Kidney (tissue), 14 donors: ENCODE data around the gene RRAD. TPM values are rescaled to one million over a fixed set of nuclear protein-coding genes. Genes with fewer than 3 reads are reported as not detected.

Experiments
- DNase-seq, 5 donors: peaks; one replicate each; pipeline ENCODE4 v3.0.0-alpha.2; 2013 to 2020
- FAIRE-seq: peaks from 2 replicates; lab custom pipeline; 2012; peaks lifted over from hg19 to GRCh38; lab: Jason Lieb, UNC
- H3K27ac ChIP-seq, 2 donors: one replicate each; pipeline ENCODE4 v1.7.0; 2013; ENCODE audit warnings: low read depth in 2 of 2, low read length in 2 of 2, inconsistent platforms in 1 of 2
- H3K27me3 ChIP-seq: one replicate; pipeline ENCODE4 v1.7.1; 2013; ENCODE audit warnings: low read length, inconsistent platforms; ENCODE audit not compliant: control insufficient read depth, insufficient read depth
- H3K36me3 ChIP-seq, 3 donors: one replicate each; pipeline versions ENCODE4 v1.7.0 to v1.7.1; 2013; ENCODE audit warnings: low read length in 3 of 3, control low read depth in 1 of 3, inconsistent platforms in 1 of 3; ENCODE audit not compliant: insufficient read depth in 3 of 3, control insufficient read depth in 2 of 3
- H3K4me1 ChIP-seq, 3 donors: one replicate each; pipeline versions ENCODE4 v1.7.0 to v1.7.1; 2013; ENCODE audit warnings: low read length in 3 of 3, inconsistent platforms in 1 of 3, low read depth in 1 of 3; ENCODE audit not compliant: control insufficient read depth in 2 of 3, insufficient read depth in 2 of 3
- H3K4me3 ChIP-seq, 3 donors: one replicate each; pipeline versions ENCODE4 v1.7.0 to v1.8.1; 2013; ENCODE audit warnings: low read length in 3 of 3, control low read depth in 1 of 3, inconsistent platforms in 1 of 3
- H3K9ac ChIP-seq, 3 donors: one replicate each; pipeline versions ENCODE4 v1.7.0 to v1.7.1; 2013; ENCODE audit warnings: low read length in 3 of 3, control low read depth in 1 of 3, inconsistent platforms in 1 of 3
- H3K9me3 ChIP-seq, 3 donors: one replicate each; pipeline versions ENCODE4 v1.7.0 to v1.7.1; 2013; ENCODE audit warnings: low read length in 3 of 3, control low read depth in 1 of 3, inconsistent platforms in 1 of 3; ENCODE audit not compliant: control insufficient read depth in 2 of 3, insufficient read depth in 1 of 3
- intact Hi-C: fragments of 100-400 bp; cut with DNase I; formaldehyde crosslinking; loops from one replicate; pipeline ENCODE4 v1.11.1; 2022
- polyA plus RNA-seq: library from polyadenylated mRNA; stranded (reverse); fragments of 350-450 nt; fragmentation: Illumina TruSeq; extraction: RNeasy Lipid Tissue Mini Kit (QIAGEN cat#74804); gene quantifications from one replicate; pipeline ENCODE4 v1.2.3, GENCODE V29; 2014; ENCODE audit warnings: low read depth, low replicate concordance; ENCODE audit not compliant: insufficient read depth
- total RNA-seq: library from RNA; stranded (reverse); fragmentation: NEBNext Ultra II Directional; extraction: Animal tissue kit (Norgen Biotek cat#: 25700); gene quantifications from one replicate; pipeline ENCODE4 v1.2.1, GENCODE V29; 2021
- TF ChIP-seq, protein P1 (sequence below): IDR thresholded peaks from 3 replicates; pipeline ENCODE4 v1.5.1; 2012; ENCODE audit warnings: mild to moderate bottlenecking, moderate library complexity, borderline replicate concordance; ENCODE audit not compliant: insufficient read depth; ENCODE audit errors: extremely low read depth
- donor health status: control.
- donor health status: control.
- donor health status: control.
- donor health status: control.
- donor health status: control.
- donor health status: DM: yes; HTN: yes; CAD: no.
- donor health status: Normal renal cell carcinoma (clear cell type).

The RRAD gene
- total and polyA plus RNA-seq, 2 donors from 2014 or later, result 14.3 to 90.9 TPM

GRCh38 chr16:66908762-66909559 is 16.4 kb downstream of the RRAD start:
- no peak overlapping the region for H3K27ac ChIP-seq
- no peaks in the 10 kb centered on the region for H3K9me3 ChIP-seq
- H3K27me3 ChIP-seq, result no peaks in the 10 kb centered on the region
- DNase-seq, result peak in 1 of 5 donors; percentile 52
- H3K4me1 ChIP-seq, result peaks cover 0 to 24% (median 0%) of the 10 kb centered on the region in 3 donors
- H3K4me3 ChIP-seq, result no peak overlapping the region
- no peak overlapping the region for H3K9ac ChIP-seq
- intact Hi-C loops, result no loop called here
- TF ChIP-seq, protein P1, sequence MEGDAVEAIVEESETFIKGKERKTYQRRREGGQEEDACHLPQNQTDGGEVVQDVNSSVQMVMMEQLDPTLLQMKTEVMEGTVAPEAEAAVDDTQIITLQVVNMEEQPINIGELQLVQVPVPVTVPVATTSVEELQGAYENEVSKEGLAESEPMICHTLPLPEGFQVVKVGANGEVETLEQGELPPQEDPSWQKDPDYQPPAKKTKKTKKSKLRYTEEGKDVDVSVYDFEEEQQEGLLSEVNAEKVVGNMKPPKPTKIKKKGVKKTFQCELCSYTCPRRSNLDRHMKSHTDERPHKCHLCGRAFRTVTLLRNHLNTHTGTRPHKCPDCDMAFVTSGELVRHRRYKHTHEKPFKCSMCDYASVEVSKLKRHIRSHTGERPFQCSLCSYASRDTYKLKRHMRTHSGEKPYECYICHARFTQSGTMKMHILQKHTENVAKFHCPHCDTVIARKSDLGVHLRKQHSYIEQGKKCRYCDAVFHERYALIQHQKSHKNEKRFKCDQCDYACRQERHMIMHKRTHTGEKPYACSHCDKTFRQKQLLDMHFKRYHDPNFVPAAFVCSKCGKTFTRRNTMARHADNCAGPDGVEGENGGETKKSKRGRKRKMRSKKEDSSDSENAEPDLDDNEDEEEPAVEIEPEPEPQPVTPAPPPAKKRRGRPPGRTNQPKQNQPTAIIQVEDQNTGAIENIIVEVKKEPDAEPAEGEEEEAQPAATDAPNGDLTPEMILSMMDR, result no peak
- peaks cover 0 to 11% (median 7%) of the 10 kb centered on the region in 3 donors for H3K36me3 ChIP-seq
- no peak for FAIRE-seq

- intact Hi-C loops, result no loop called here
- H3K27me3 ChIP-seq, result no peaks in the 10 kb centered on the region
- H3K27ac ChIP-seq, result no peak overlapping the region
- H3K36me3 ChIP-seq, result peaks cover 0 to 11% (median 7%) of the 10 kb centered on the region in 3 donors
- H3K9ac ChIP-seq, result no peak overlapping the region
- FAIRE-seq (no peak), DNase-seq (peak in 1 of 5 donors; percentile 44)
- TF ChIP-seq, protein P1, result no peak
- peaks cover 0 to 24% (median 0%) of the 10 kb centered on the region in 3 donors for H3K4me1 ChIP-seq
- H3K9me3 ChIP-seq, result no peaks in the 10 kb centered on the region
- no peak overlapping the region for H3K4me3 ChIP-seq
Measured at GRCh38 chr16:66908116-66908515, 17.2 kb downstream of the RRAD start.

GRCh38 chr16:66906916-66907836 is 18.2 kb downstream of the RRAD start:
- peak overlapping the region in 1 of 2 donors; percentile 51 for H3K27ac ChIP-seq

More at GRCh38 chr16:66906916-66907836, 18.2 kb downstream of the RRAD start:
- Histone ChIP-seq H3K36me3 (peaks cover 0 to 4% (median 3%) of the 10 kb centered on the region in 3 donors), H3K9ac (no peak overlapping the region), H3K4me3 (no peak overlapping the region), H3K4me1 (peaks cover 0 to 19% (median 0%) of the 10 kb centered on the region in 3 donors), H3K27me3 (no peaks in the 10 kb centered on the region), H3K9me3 (no peaks in the 10 kb centered on the region)
- DNase-seq (peak in 1 of 5 donors; percentile 66), FAIRE-seq (no peak)
- intact Hi-C loops, result no loop called here
- TF ChIP-seq, protein P1, result no peak
